ENCODE measurements around the gene MTFR1L. TPM values are rescaled to one million over a fixed set of nuclear protein-coding genes. Genes with fewer than 3 reads are reported as not detected.
A peak's percentile ranks its signal among the peaks of the same experiment; 100 is the strongest.

The MTFR1L gene
- total and polyA plus RNA-seq, 9 of the 15 experiments (the other 6 are each of a cell fraction or from before 2014, with no cell fraction given): 41.4 to 98.5 (median 53.7) TPM

- TF ChIP-seq ZBTB9 (CRISPR knock-in tag; IDR thresholded peaks at IDR 0.05) (peak; percentile 57; the same call in 1 of the 2 replicates), ARID3B (CRISPR knock-in tag; IDR thresholded peaks at IDR 0.05; ENCODE audit: borderline replicate concordance) (no peak), MCM7 (IDR thresholded peaks at IDR 0.05) (no peak), NR2F6 (CRISPR knock-in tag; IDR thresholded peaks at IDR 0.05) (no peak), BCLAF1 (IDR thresholded peaks at IDR 0.05; ENCODE audit: borderline replicate concordance in 1 of 2, control insufficient read depth in 1 of 2, low read depth in 2 of 2, low read length in 1 of 2) (no peak), C11orf30 (IDR thresholded peaks at IDR 0.05; ENCODE audit: low read depth) (no peak), KLF1 (tag; IDR thresholded peaks at IDR 0.05) (no peak), L3MBTL2 (IDR thresholded peaks at IDR 0.05) (peak; percentile 74), TCF7L2 (IDR thresholded peaks at IDR 0.05; ENCODE audit: low read depth, low read length) (no peak), LARP7 (IDR thresholded peaks at IDR 0.05) (no peak), FOXM1 (IDR thresholded peaks at IDR 0.05; ENCODE audit: low read depth) (no peak), FOXM1 (CRISPR knock-in tag; IDR thresholded peaks at IDR 0.05; ENCODE audit: low read depth) (no peak), LCOR (CRISPR knock-in tag; IDR thresholded peaks at IDR 0.05) (0 out of 2 replicates have a peak, but pooled peaks have one; percentile 9), SNAPC5 (CRISPR knock-in tag; IDR thresholded peaks at IDR 0.05) (no peak), ATF1 (CRISPR knock-in tag; IDR thresholded peaks at IDR 0.05) (no peak), ATF1 (tag; IDR thresholded peaks at IDR 0.05) (no peak), ZC3H4 (CRISPR knock-in tag; IDR thresholded peaks at IDR 0.05; ENCODE audit: borderline replicate concordance) (0 out of 2 replicates have a peak, but pooled peaks have one; percentile 37), ZBTB12 (CRISPR knock-in tag; IDR thresholded peaks at IDR 0.05) (no peak), ZNF316 (IDR thresholded peaks at IDR 0.05) (no peak), CEBPG (CRISPR knock-in tag; IDR thresholded peaks at IDR 0.05) (no peak), CEBPG (tag; conservative IDR thresholded peaks at IDR 0.05 in 1 of 2, IDR thresholded peaks at IDR 0.05 in 1 of 2) (no peak)
These were observed 20.3 kb upstream of the MTFR1L start (continued) for GRCh38 chr1:25799352-25799934.
